GM12872 (cell line): ENCODE data around the gene FYTTD1.

Experiments
- TF ChIP-seq, protein P1 (sequence below): IDR thresholded peaks from 3 replicates; pipeline ENCODE4 v1.5.1; 2011; ENCODE audit warnings: low read depth, mild to moderate bottlenecking, low read length, moderate library complexity; ENCODE audit not compliant: insufficient read depth

The FYTTD1 gene

DNA sequence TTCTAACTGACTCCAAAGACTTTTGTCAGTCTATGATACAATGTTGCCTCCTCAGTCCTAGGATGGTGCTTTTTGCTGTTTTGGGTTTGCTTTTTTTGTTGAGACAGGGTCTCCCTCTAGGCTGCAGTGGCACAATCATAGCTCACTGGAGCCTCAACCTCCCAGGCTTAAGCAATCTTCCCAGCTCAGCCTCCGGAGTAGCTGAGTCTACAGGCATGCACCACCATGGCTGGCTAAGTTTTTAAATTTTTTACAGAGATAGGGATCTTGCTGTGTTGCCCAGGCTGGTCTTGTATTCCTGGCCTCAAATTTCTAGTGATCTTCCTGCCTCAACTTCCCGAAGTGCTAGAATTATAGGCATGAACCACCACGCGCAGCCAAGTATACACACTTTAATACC is 35.4 kb upstream of the FYTTD1 start:
- TF ChIP-seq, protein P1, sequence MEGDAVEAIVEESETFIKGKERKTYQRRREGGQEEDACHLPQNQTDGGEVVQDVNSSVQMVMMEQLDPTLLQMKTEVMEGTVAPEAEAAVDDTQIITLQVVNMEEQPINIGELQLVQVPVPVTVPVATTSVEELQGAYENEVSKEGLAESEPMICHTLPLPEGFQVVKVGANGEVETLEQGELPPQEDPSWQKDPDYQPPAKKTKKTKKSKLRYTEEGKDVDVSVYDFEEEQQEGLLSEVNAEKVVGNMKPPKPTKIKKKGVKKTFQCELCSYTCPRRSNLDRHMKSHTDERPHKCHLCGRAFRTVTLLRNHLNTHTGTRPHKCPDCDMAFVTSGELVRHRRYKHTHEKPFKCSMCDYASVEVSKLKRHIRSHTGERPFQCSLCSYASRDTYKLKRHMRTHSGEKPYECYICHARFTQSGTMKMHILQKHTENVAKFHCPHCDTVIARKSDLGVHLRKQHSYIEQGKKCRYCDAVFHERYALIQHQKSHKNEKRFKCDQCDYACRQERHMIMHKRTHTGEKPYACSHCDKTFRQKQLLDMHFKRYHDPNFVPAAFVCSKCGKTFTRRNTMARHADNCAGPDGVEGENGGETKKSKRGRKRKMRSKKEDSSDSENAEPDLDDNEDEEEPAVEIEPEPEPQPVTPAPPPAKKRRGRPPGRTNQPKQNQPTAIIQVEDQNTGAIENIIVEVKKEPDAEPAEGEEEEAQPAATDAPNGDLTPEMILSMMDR: no peak

DNA sequence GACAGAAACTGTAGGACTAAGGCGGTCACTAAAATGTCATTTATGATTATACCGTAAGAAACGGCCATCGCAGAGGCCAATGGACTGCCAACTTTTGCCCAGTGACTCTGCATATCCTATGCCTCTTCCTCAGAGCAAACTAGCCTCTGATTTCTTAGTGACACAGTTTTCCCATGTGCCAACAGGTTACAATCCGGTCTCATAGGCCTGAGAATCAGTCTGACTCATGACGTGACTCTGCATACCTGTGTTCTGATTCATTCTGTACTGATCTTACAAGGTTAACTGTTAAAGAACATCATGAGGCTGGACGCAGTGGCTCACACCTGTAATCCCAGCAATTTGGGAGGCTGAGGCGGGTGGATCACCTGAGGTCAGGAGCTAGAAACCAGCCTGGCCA is 30.8 kb upstream of the FYTTD1 start:
- TF ChIP-seq, protein P1: no peak

DNA sequence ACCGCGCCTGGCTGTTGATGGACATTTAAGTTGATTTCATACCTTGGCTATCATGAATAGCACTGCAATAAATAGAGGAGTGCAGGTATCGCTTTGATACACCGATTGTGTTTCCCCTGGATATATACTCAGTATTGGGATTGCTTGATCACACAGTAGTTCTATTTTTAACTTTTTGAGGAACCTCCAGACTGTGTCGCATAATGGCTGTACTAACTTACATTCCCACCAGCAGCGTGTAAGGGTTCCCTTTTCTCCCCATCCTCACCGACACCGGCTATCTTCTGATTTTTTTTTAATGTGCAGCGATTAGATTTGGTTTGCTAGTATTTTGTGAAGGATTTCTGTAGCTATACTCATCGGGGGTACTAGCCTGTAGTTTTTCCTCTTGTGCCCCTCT is 29.0 kb upstream of the FYTTD1 start:
- TF ChIP-seq, protein P1: no peak

DNA sequence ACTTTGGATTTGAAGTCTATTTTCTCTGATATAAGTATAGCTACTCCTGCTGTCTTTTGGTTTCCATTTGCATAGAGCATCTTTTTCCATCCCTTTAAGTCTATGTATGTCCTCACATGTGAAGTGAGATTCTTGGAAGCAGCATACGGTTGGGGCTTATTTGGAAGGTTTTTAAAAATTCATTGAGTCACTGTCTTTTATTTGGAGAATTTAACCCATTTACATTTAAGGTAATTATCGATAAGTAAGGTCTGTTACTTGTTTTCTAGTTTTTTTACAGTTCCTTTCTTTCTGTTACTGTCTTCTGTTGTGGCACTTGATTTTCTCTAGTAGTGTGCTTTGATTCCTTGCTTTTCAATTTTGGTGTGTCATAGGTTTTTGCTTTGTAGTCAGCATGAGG is 26.9 kb upstream of the FYTTD1 start:
- TF ChIP-seq, protein P1: no peak

DNA sequence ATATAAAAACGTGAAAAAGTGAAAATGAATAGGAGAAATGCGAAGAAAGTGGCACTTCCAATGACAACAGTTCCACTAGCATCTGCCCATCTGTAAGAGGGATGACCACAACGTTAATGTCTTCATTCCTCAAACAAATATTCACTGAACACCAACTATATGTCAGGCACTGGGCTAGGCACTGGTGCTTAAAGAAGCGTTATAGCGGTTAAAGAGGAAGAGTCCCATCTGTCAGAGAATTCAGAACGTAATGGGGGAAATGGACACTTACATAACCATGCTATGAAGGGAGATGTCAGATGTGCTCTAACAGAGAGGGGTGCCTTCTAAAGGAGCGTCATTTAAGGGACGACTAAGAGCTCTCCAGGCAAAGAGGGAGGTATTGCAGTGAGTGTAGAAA is 21.2 kb upstream of the FYTTD1 start:
- TF ChIP-seq, protein P1: no peak

DNA sequence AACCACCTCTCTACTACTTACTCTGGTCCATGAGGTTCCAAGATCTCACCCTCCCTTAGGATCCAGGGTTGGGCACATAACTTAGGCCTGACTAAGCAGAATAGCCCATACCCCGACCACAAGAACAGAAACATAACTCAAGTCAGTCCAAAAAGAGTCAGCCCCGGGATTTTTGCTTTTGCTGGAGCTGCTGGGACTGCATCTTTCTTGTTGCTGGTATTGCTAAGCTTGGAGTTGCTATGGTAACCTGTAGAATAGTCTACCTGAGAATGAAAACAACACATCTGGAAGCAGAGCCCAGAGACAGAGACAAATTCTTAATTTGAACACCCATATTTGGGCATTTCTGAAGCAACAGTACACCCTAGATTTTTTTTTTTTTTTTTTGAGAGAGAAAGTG is 19.5 kb upstream of the FYTTD1 start:
- TF ChIP-seq, protein P1: no peak

DNA sequence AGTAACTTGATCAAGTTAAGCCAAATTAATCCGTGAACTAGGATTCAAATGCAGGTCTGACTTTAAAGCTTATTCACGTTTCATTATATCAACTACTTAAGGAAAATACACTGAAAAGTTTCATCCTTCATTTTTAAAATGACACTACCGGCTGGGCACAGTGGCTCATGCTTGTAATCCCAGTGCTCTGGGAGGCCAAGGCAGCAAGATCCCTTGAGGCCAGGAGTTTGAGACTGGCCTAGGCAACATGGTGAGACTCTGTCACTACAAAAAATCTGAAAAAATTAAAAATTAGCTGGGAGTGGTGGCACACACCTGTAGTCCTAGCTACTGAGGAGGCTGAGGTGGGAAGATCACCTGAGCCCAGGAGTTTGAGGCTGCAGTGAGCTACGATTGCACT is 16.6 kb upstream of the FYTTD1 start:
- TF ChIP-seq, protein P1: no peak
